Measurements from ENCODE around the gene MAP3K14. TPM values are rescaled to one million over a fixed set of nuclear protein-coding genes. Genes with fewer than 3 reads are reported as not detected.

The MAP3K14 gene
- total and polyA plus RNA-seq, 2 of the 4 experiments (the other 2 are of a cell fraction): 4.1 to 21.7 TPM

GRCh38 chr17:45326626-45327025 is 9.8 kb upstream of the MAP3K14 start:
- H2AK9ac ChIP-seq (replicated peaks; ENCODE audit: low read depth, low read length, poor library complexity): no peak overlapping the region
- H4K5ac ChIP-seq (ENCODE audit: low read depth, low read length): no peak overlapping the region

More at GRCh38 chr17:45326626-45327025, 9.8 kb upstream of the MAP3K14 start:
- no peak overlapping the region for H3K14ac ChIP-seq (replicated peaks; ENCODE audit: low read depth, low read length)
- no peak overlapping the region for H3K4me3 ChIP-seq (ENCODE audit: insufficient read depth, low read depth, low read length)
- H3K9ac ChIP-seq (ENCODE audit: low read depth, low read length): no peak overlapping the region
- ATAC-seq (ENCODE audit: low read depth): no peak
- CTCF ChIA-PET: interaction anchor here (1.5 kb wide), 1 partner anchor 9 kb away, joined by 5 read pairs; the partner anchor contains the start of gene MAP3K14
- no peak overlapping the region for H3K18ac ChIP-seq (ENCODE audit: low read depth, low read length)
- intact Hi-C loops (cut with micrococcal nuclease): no loop called here
- H4K91ac ChIP-seq (ENCODE audit: insufficient read depth, low read depth, low read length): no peak overlapping the region; the same call in 1 of the 2 replicates
- no peak overlapping the region for H2AFZ ChIP-seq (replicated peaks; ENCODE audit: low read length, poor library complexity)
- no peak overlapping the region for H3K27ac ChIP-seq (ENCODE audit: insufficient read depth, low read length)
- H3K4me1 ChIP-seq (ENCODE audit: control insufficient read depth, insufficient read depth, low read length): peaks cover 8% of the 10 kb centered on the region
- H2BK5ac ChIP-seq (ENCODE audit: low read depth, low read length, poor library complexity, severe bottlenecking): no peak overlapping the region
- no peak overlapping the region for H2BK120ac ChIP-seq (ENCODE audit: low read depth, low read length)
- H3K79me1 ChIP-seq (ENCODE audit: low read depth in 1 of 2, low read length in 2 of 2): no peaks in the 10 kb centered on the region
- BruUV-seq (replicated peaks): no TSS peak
- POLR2A ChIA-PET (ENCODE audit: unreplicated experiment): interaction anchor here (0.5 to 1.5 kb wide), 3 partner anchors 7 to 57 kb away, joined by 3 to 10 read pairs (median 8); no protein-coding TSS in a partner anchor
- H3K4ac ChIP-seq (ENCODE audit: low read depth, low read length): no peak overlapping the region
- no peaks in the 10 kb centered on the region for H3K9me3 ChIP-seq (ENCODE audit: control insufficient read depth, insufficient read depth, low read length)
- dilution Hi-C loops (cut with HindIII; ENCODE audit: low sequenced_read_pairs, unreplicated experiment): no loop called here
- H3K27me3 ChIP-seq (ENCODE audit: control insufficient read depth, insufficient read depth, low read length): no peaks in the 10 kb centered on the region
- no peak overlapping the region for H2BK15ac ChIP-seq (ENCODE audit: low read depth, low read length)
- H4K8ac ChIP-seq (ENCODE audit: low read depth in 2 of 2, low read length in 2 of 2): no peak overlapping the region
- H3K56ac ChIP-seq (ENCODE audit: extremely low read depth, insufficient read depth, low read length): no peak overlapping the region
- in situ Hi-C loops (cut with MboI; ENCODE audit: low sequenced_read_pairs): no loop called here
- no peaks in the 10 kb centered on the region for H3K36me3 ChIP-seq (ENCODE audit: control insufficient read depth, insufficient read depth, low read length)
- no peak overlapping the region for H2AK5ac ChIP-seq (ENCODE audit: low read depth, low read length)
- no peak for DNase-seq
- WGBS, 2 experiments (ENCODE audit: extremely low coverage in 2 of 2, insufficient read length in 1 of 2): no CpG with 5 or more reads among the region's 7 CpGs
- no peak for TF ChIP-seq MAZ (IDR thresholded peaks at IDR 0.05; ENCODE audit: borderline replicate concordance, low read depth, low read length)
- TF ChIP-seq CEBPB (IDR thresholded peaks at IDR 0.05; ENCODE audit: low read depth, low read length): no peak
- TF ChIP-seq MXI1 (IDR thresholded peaks at IDR 0.05; ENCODE audit: borderline replicate concordance, low read depth, low read length): no peak
- no peak for TF ChIP-seq RFX5 (IDR thresholded peaks at IDR 0.05; ENCODE audit: low read depth, low read length)
- no peak for TF ChIP-seq USF2 (IDR thresholded peaks at IDR 0.05; ENCODE audit: low read depth, low read length)
- H4K20me1 ChIP-seq (ENCODE audit: insufficient read depth, low read length): no peaks in the 10 kb centered on the region
- no peak overlapping the region for H2BK20ac ChIP-seq (ENCODE audit: low read depth, low read length)
- peaks cover 8% of the 10 kb centered on the region; the same call in 1 of the 2 replicates for H3K9me1 ChIP-seq (ENCODE audit: insufficient read depth, low read length)
- H3K4me2 ChIP-seq (ENCODE audit: low read depth, low read length): no peak overlapping the region
- no peak overlapping the region for H3K23ac ChIP-seq (ENCODE audit: low read depth, low read length)
